Lower leg skin (tissue), 3 donors: ENCODE data around the gene ZP3.

Experiments
- CTCF ChIP-seq, 3 donors: fragments of 450-650 bp; IDR thresholded peaks; one replicate each; pipeline ENCODE4 v1.5.1; 2016; ENCODE audit warnings: antibody characterized with exemption in 3 of 3, mild to moderate bottlenecking in 3 of 3, moderate library complexity in 2 of 3
- POLR2A ChIP-seq, 2 donors: fragments of 450-650 bp; IDR thresholded peaks; one replicate each; pipeline ENCODE4 v1.6.1; 2016 to 2017; ENCODE audit warnings: antibody characterized with exemption in 2 of 2, mild to moderate bottlenecking in 1 of 2, moderate library complexity in 1 of 2

- no peak for TF ChIP-seq CTCF (IDR thresholded peaks at IDR 0.05)
- no peak for TF ChIP-seq POLR2A (IDR thresholded peaks at IDR 0.05)
Measured at GRCh38 chr7:76425156-76425555, 406 bp downstream of the ZP3 start.
